ENCODE results near the gene CT45A3. TPM values are rescaled to one million over a fixed set of nuclear protein-coding genes. Genes with fewer than 3 reads are reported as not detected.
A peak's percentile ranks its signal among the peaks of the same experiment; 100 is the strongest.
"Not testable (repeated sequence)": the region's sequence is repeated elsewhere in the genome, so short reads cannot be mapped to it uniquely, and the experiment has no call there.

Gene CT45A3
- not detected for polyA plus RNA-seq (ENCODE audit: low read depth in 6 of 6)

- not testable (repeated sequence) for H3K4me3 Mint-ChIP-seq; H3K27me3 Mint-ChIP-seq; H3K9me3 Mint-ChIP-seq; H3K27ac Mint-ChIP-seq; ATAC-seq (ENCODE audit: low read depth in 2 of 2); H3K36me3 Mint-ChIP-seq; DNase-seq; H3K4me1 Mint-ChIP-seq
These were observed at the start of gene CT45A3 for GRCh38 chrX:135768091-135768490. Gene CT45A3 (minus strand): TSS chrX:135768191. CDS start chrX:135764444, 3,747 bp downstream.

DNA sequence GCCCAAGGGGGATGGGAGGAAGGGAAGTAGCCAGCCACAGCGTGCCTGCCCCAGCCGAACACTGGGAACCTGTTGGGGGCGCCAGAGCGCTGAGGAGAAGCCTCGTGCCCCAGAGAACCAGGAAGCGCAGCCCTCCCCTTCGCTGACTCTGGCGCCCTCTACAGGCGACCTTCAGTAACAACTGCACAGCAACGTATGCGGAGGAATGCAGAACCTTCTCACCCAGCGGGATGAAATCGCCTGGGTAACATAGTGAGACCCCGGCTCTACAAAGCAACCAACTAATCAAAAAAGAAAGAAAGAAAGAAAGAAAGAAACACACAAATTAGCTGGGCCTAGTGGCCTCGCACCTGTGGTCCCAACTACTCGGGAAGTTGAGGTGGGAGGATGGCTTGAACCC, 34.7 kb upstream of the CT45A3 start, which contains the start of gene CT45A6:
Gene CT45A6 (minus strand): TSS at position 101 of the 400 bp plus-strand sequence. CDS start 3,794 bp downstream, outside the sequence.
- H3K9me3 Mint-ChIP-seq; H3K4me3 Mint-ChIP-seq; ATAC-seq (ENCODE audit: low read depth in 2 of 2); H3K27ac Mint-ChIP-seq; H3K36me3 Mint-ChIP-seq; DNase-seq; H3K27me3 Mint-ChIP-seq; H3K4me1 Mint-ChIP-seq: not testable (repeated sequence)

DNA sequence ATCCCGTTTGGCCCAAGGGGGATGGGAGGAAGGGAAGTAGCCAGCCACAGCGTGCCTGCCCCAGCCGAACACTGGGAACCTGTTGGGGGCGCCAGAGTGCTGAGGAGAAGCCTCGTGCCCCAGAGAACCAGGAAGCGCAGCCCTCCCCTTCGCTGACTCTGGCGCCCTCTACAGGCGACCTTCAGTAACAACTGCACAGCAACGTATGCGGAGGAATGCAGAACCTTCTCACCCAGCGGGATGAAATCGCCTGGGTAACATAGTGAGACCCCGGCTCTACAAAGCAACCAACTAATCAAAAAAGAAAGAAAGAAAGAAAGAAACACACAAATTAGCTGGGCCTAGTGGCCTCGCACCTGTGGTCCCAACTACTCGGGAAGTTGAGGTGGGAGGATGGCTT, 17.4 kb upstream of the CT45A3 start, which contains the start of gene CT45A5:
Gene CT45A5 (minus strand): TSS at position 101 of the 400 bp plus-strand sequence. CDS start 3,774 bp downstream, outside the sequence.
- H3K27ac Mint-ChIP-seq; H3K4me1 Mint-ChIP-seq; H3K27me3 Mint-ChIP-seq; ATAC-seq (ENCODE audit: low read depth in 2 of 2); H3K36me3 Mint-ChIP-seq; H3K4me3 Mint-ChIP-seq; DNase-seq; H3K9me3 Mint-ChIP-seq: not testable (repeated sequence)

GRCh38 chrX:135744739-135745138, 23.3 kb downstream of the CT45A3 start:
- H3K4me1 Mint-ChIP-seq; H3K27me3 Mint-ChIP-seq; H3K27ac Mint-ChIP-seq; H3K36me3 Mint-ChIP-seq; DNase-seq; ATAC-seq (ENCODE audit: low read depth in 2 of 2); H3K9me3 Mint-ChIP-seq; H3K4me3 Mint-ChIP-seq: not testable (repeated sequence)

- H3K36me3 Mint-ChIP-seq = no peaks in the 10 kb centered on the region
- peaks cover 4 to 11% (median 5%) of the 10 kb centered on the region in 3 donors for H3K4me1 Mint-ChIP-seq
- H3K27me3 Mint-ChIP-seq = no peaks in the 10 kb centered on the region
- DNase-seq (no peak), ATAC-seq (ENCODE audit: low read depth in 2 of 2) (no peak)
- H3K27ac Mint-ChIP-seq = no peak overlapping the region
- no peak overlapping the region for H3K4me3 Mint-ChIP-seq
- H3K9me3 Mint-ChIP-seq = no peaks in the 10 kb centered on the region
These were observed 26.7 kb downstream of the CT45A3 start for GRCh38 chrX:135741192-135741715.

GRCh38 chrX:135740681-135741149, 27.3 kb downstream of the CT45A3 start:
- no peaks in the 10 kb centered on the region for H3K9me3 Mint-ChIP-seq
- H3K27me3 Mint-ChIP-seq = no peaks in the 10 kb centered on the region
- peaks cover 4 to 11% (median 5%) of the 10 kb centered on the region in 3 donors for H3K4me1 Mint-ChIP-seq
- no peaks in the 10 kb centered on the region for H3K36me3 Mint-ChIP-seq
- DNase-seq (peak; percentile 5), ATAC-seq (ENCODE audit: low read depth in 2 of 2) (no peak)
- H3K27ac Mint-ChIP-seq = peak overlapping the region in 1 of 6 donors; percentile 19
- no peak overlapping the region for H3K4me3 Mint-ChIP-seq

GRCh38 chrX:135737366-135738071, 30.5 kb downstream of the CT45A3 start:
- no peaks in the 10 kb centered on the region for H3K9me3 Mint-ChIP-seq
- H3K27me3 Mint-ChIP-seq = no peaks in the 10 kb centered on the region
- ATAC-seq (ENCODE audit: low read depth in 2 of 2) = peak in 1 of 2 donors; percentile 40
- H3K27ac Mint-ChIP-seq = peak overlapping the region in 2 of 6 donors; percentile 25 to 35
- peaks cover 4 to 11% (median 5%) of the 10 kb centered on the region in 3 donors for H3K4me1 Mint-ChIP-seq
- DNase-seq = no peak
- H3K36me3 Mint-ChIP-seq = no peaks in the 10 kb centered on the region
- no peak overlapping the region for H3K4me3 Mint-ChIP-seq

- H3K27ac Mint-ChIP-seq; H3K27me3 Mint-ChIP-seq; H3K9me3 Mint-ChIP-seq; ATAC-seq (ENCODE audit: low read depth in 2 of 2); H3K4me3 Mint-ChIP-seq; H3K36me3 Mint-ChIP-seq; DNase-seq; H3K4me1 Mint-ChIP-seq: not testable (repeated sequence)
These were observed 33.3 kb downstream of the CT45A3 start for GRCh38 chrX:135734666-135735065.

DNA sequence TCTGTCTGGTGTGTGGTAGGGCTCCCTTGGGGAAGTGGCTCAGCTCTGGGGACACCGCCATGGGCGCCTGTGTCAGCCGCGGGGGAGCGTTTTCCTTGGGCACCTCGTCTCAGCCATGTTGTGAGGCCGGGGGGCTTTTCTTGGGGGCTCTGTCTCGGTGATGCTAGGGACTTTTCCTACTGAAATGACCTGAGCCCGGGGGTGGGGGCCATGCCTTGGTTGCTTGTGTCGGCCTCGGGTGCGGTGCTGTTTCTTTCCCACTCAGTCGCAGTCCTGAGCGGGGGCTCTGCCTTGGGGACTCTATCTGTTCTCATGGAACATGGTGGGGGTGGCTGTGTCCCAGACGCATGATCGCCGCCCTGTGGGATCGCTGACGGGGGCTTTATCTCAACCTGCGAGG, 54.2 kb downstream of the CT45A3 start:
- peaks cover 0 to 1% (median 0%) of the 10 kb centered on the region in 7 donors for H3K9me3 Mint-ChIP-seq
- H3K27me3 Mint-ChIP-seq = no peaks in the 10 kb centered on the region
- H3K4me1 Mint-ChIP-seq = no peaks in the 10 kb centered on the region
- no peak overlapping the region for H3K27ac Mint-ChIP-seq
- H3K4me3 Mint-ChIP-seq = no peak overlapping the region
- DNase-seq = no peak
- no peaks in the 10 kb centered on the region for H3K36me3 Mint-ChIP-seq
- no peak for ATAC-seq (ENCODE audit: low read depth in 2 of 2)

- H3K27me3 Mint-ChIP-seq; DNase-seq; H3K4me1 Mint-ChIP-seq; H3K36me3 Mint-ChIP-seq; H3K27ac Mint-ChIP-seq; H3K9me3 Mint-ChIP-seq; ATAC-seq (ENCODE audit: low read depth in 2 of 2): not testable (repeated sequence)
- peak within 1 kb of the TSS in 1 of 8 donors; percentile 56 for H3K4me3 Mint-ChIP-seq
These were observed 54.8 kb downstream of the CT45A3 start, which contains the start of gene CT45A1 for GRCh38 chrX:135713183-135713689. Gene CT45A1 (plus strand): TSS chrX:135713639. CDS start chrX:135718941, 5,302 bp downstream.

Other genes with a start within 250 kb of the CT45A3 start
- 1 to 10 TPM; 4.7 to 8.1 (median 6.2) TPM for gene INTS6L, start 247.5 kb downstream of the CT45A3 start, polyA plus RNA-seq (ENCODE audit: low read depth in 6 of 6)
- gene CT45A1, start 54.6 kb downstream of the CT45A3 start, polyA plus RNA-seq (ENCODE audit: low read depth in 6 of 6) = not detected
- gene CT45A5, start 17.3 kb upstream of the CT45A3 start, polyA plus RNA-seq (ENCODE audit: low read depth in 6 of 6) = not detected
- gene CT45A6, start 34.6 kb upstream of the CT45A3 start, polyA plus RNA-seq (ENCODE audit: low read depth in 6 of 6) = not detected
- gene CT45A2, start 51.8 kb upstream of the CT45A3 start, polyA plus RNA-seq (ENCODE audit: low read depth in 6 of 6) = not detected
- gene CT45A7, start 69.1 kb upstream of the CT45A3 start, polyA plus RNA-seq (ENCODE audit: low read depth in 6 of 6) = not detected
- gene CT45A8, start 86.3 kb upstream of the CT45A3 start, polyA plus RNA-seq (ENCODE audit: low read depth in 6 of 6) = not detected
- gene CT45A9, start 103.6 kb upstream of the CT45A3 start, polyA plus RNA-seq (ENCODE audit: low read depth in 6 of 6) = not detected
- gene CT45A10, start 125.3 kb upstream of the CT45A3 start, polyA plus RNA-seq (ENCODE audit: low read depth in 6 of 6) = not detected
- not detected for gene SAGE1, start 125.5 kb upstream of the CT45A3 start, polyA plus RNA-seq (ENCODE audit: low read depth in 6 of 6)
- gene MMGT1, start 205.8 kb upstream of the CT45A3 start, polyA plus RNA-seq (ENCODE audit: low read depth in 6 of 6) = 10 to 100 TPM in 3 of 6 donors, 1 to 10 TPM in 3; 7.6 to 11.5 (median 10.4) TPM
- gene SLC9A6, start 217.2 kb upstream of the CT45A3 start, polyA plus RNA-seq (ENCODE audit: low read depth in 6 of 6) = 10 to 100 TPM in 4 of 6 donors, 1 to 10 TPM in 2; 9.2 to 18.8 (median 10.7) TPM

Measured in naive B cell (primary cell).